Left renal cortex interstitium (tissue), 4 donors: ENCODE measurements around the gene PCSK5. TPM values are rescaled to one million over a fixed set of nuclear protein-coding genes. Genes with fewer than 3 reads are reported as not detected.
A peak's percentile ranks its signal among the peaks of the same experiment; 100 is the strongest.

Source experiments
- DNase-seq, 4 donors: peaks; one replicate each; pipeline ENCODE4 v3.0.0-alpha.2; 2013; ENCODE audit warnings: low read depth in 4 of 4, low spot score in 2 of 4, missing footprints in 1 of 4
- polyA plus RNA-seq, 4 donors: library from polyadenylated mRNA; unstranded; fragments of 120-200 nt; gene quantifications; one replicate each; pipeline ENCODE4 v1.2.1, GENCODE V29; 2013; ENCODE audit not compliant: insufficient read length in 4 of 4

The PCSK5 gene
- polyA plus RNA-seq, 4 donors, result 11.8 to 21.1 (median 14.7) TPM

- DNase-seq, result no peak
Measured at GRCh38 chr9:76218117-76218885, 327.8 kb downstream of the PCSK5 start.

GRCh38 chr9:76218886-76219445 lies 328.5 kb downstream of the PCSK5 start:
- DNase-seq, result peak in 1 of 4 donors; percentile 8

- no peak for DNase-seq
Measured at GRCh38 chr9:76219560-76220151, 329.2 kb downstream of the PCSK5 start.

GRCh38 chr9:76221423-76221822 lies 330.9 kb downstream of the PCSK5 start:
- DNase-seq, result no peak

GRCh38 chr9:76223749-76224340 lies 333.4 kb downstream of the PCSK5 start:
- no peak for DNase-seq

- no peak for DNase-seq
Measured at GRCh38 chr9:76227156-76227555, 336.7 kb downstream of the PCSK5 start.

- DNase-seq, result no peak
Measured at GRCh38 chr9:76231001-76231400, 340.5 kb downstream of the PCSK5 start.

- no peak for DNase-seq
Measured at GRCh38 chr9:76232861-76233489, 342.5 kb downstream of the PCSK5 start.

GRCh38 chr9:76240578-76240977 lies 350.1 kb downstream of the PCSK5 start:
- no peak for DNase-seq

GRCh38 chr9:76245518-76245917 lies 355.0 kb downstream of the PCSK5 start:
- no peak for DNase-seq

- no peak for DNase-seq
Measured at GRCh38 chr9:76246680-76247079, 356.2 kb downstream of the PCSK5 start.

- DNase-seq, result no peak
Measured at GRCh38 chr9:76247426-76247825, 357.0 kb downstream of the PCSK5 start.

GRCh38 chr9:76249309-76249708 lies 358.8 kb downstream of the PCSK5 start:
- no peak for DNase-seq

GRCh38 chr9:76255781-76256455 lies 365.4 kb downstream of the PCSK5 start:
- peak in 1 of 4 donors; percentile 13 for DNase-seq

- no peak for DNase-seq
Measured at GRCh38 chr9:76257311-76257710, 366.8 kb downstream of the PCSK5 start.

GRCh38 chr9:76266649-76267283 lies 376.3 kb downstream of the PCSK5 start:
- DNase-seq, result no peak

GRCh38 chr9:76267284-76267652 lies 376.8 kb downstream of the PCSK5 start:
- DNase-seq, result no peak

- DNase-seq, result no peak
Measured at GRCh38 chr9:76269789-76270188, 379.3 kb downstream of the PCSK5 start.

- no peak for DNase-seq
Measured at GRCh38 chr9:76271755-76272154, 381.3 kb downstream of the PCSK5 start.

- DNase-seq, result no peak
Measured at GRCh38 chr9:76289042-76289441, 398.6 kb downstream of the PCSK5 start.
